Heart right ventricle (tissue), 16 donors: ENCODE data around the gene ENTREP1. TPM values are rescaled to one million over a fixed set of nuclear protein-coding genes. Genes with fewer than 3 reads are reported as not detected.
A peak's percentile ranks its signal among the peaks of the same experiment; 100 is the strongest.

ENCODE experiments used
- ATAC-seq, 8 donors: fragments of 200-7000 bp; cut with Tn5 transposase; one replicate each; pipeline ENCODE4 v1.9.1; 2020; ENCODE audit warnings: mild to moderate bottlenecking in 8 of 8, moderate library complexity in 8 of 8, moderate number of reproducible peaks in 1 of 8
- DNase-seq, 2 donors: peaks; one replicate each; pipeline ENCODE4 v3.0.0-alpha.2; 2020
- H3K27ac ChIP-seq, 10 donors: fragments of 200-600 bp; sonication (generic) in 2 of 10; one replicate each; pipeline versions ENCODE4 v1.5.0 to v1.8.0; 2020 to 2022; ENCODE audit warnings: mild to moderate bottlenecking in 3 of 10
- H3K27me3 ChIP-seq, 7 donors: fragments of 200-600 bp; one replicate each; pipeline ENCODE4 v1.8.0; 2021 to 2022; ENCODE audit warnings: mild to moderate bottlenecking in 2 of 7
- H3K36me3 ChIP-seq, 9 donors: fragments of 200-600 bp; sonication (generic) in 1 of 9; one replicate each; pipeline versions ENCODE4 v1.5.0 to v1.8.0; 2020 to 2022; ENCODE audit warnings: mild to moderate bottlenecking in 2 of 9
- H3K4me1 ChIP-seq, 9 donors: fragments of 200-600 bp; sonication (generic) in 1 of 9; one replicate each; pipeline versions ENCODE4 v1.5.0 to v1.8.0; 2020 to 2022; ENCODE audit warnings: mild to moderate bottlenecking in 4 of 9
- H3K4me3 ChIP-seq, 10 donors: fragments of 200-600 bp; sonication (generic) in 2 of 10; one replicate each; pipeline versions ENCODE4 v1.5.0 to v1.8.0; 2020 to 2022; ENCODE audit warnings: mild to moderate bottlenecking in 7 of 10, moderate library complexity in 2 of 10
- H3K9me3 ChIP-seq, 11 donors: fragments of 200-600 bp in 10 of 11; sonication (generic) in 2 of 11; one replicate each; pipeline versions ENCODE4 v1.5.0 to v1.8.0; 2013 to 2022; ENCODE audit warnings: mild to moderate bottlenecking in 2 of 11, control low read depth in 1 of 11, moderate library complexity in 1 of 11
- WGBS, 2 donors: extraction: QIAGEN DNeasy Blood & Tissue Kit; methylation state at CpG; one replicate each; pipeline ENCODE4 v1.1.7; 2013; ENCODE audit warnings: inconsistent platforms in 1 of 2; 5-methylcytosine and 5-hydroxymethylcytosine counted together
- intact Hi-C, 10 donors: fragments of 100-400 bp; cut with DNase I; formaldehyde crosslinking; loops; one replicate each; pipeline versions ENCODE4 v1.11.1 to v1.14.2; 2022
- polyA plus RNA-seq, 2 donors: library from polyadenylated mRNA; stranded (reverse); fragments of 200-250 nt; gene quantifications; one replicate each; pipeline ENCODE4 v1.2.3, GENCODE V29; 2013
- total RNA-seq, 10 donors: library from RNA; stranded (reverse); fragmentation: NEBNext Ultra II Directional in 3 of 10; extraction: Animal tissue kit (Norgen Biotek cat#: 25700) in 3 of 10; gene quantifications; one replicate each; pipeline versions ENCODE4 v1.2.1 to v1.2.4, GENCODE V29; 2021 to 2023
- TF ChIP-seq, protein P1 (sequence below), 9 donors: fragments of 200-600 bp; sonication (generic) in 2 of 9; IDR thresholded peaks; one replicate each; pipeline versions ENCODE4 v1.5.0 to v1.8.0; 2021 to 2022; ENCODE audit warnings: antibody characterized with exemption in 9 of 9, mild to moderate bottlenecking in 5 of 9, moderate library complexity in 1 of 9
- donor health status: Arrhythmogenic right ventricular cardiomyopathy.
- donor health status: ischemic (EF 13 %, LVEDD 7.1; RV severe dilation, severe dysfunction).
- donor health status: healthy with polysubstance abuse.
- donor health status: DM: no; HTN: yes; CAD: no.
- donor health status: DM: no; HTN: no; CAD: no.
- donor health status: ischemic (EF 25% LVEDD 6.9; RV normal size, moderate dysfunction).
- donor health status: ischemic (EF 25% LVEDD 5.7; RV mildly dilated, moderate dysfunction).
- donor health status: healthy.
- donor health status: DM: yes; HTN: yes; CAD: no.
- donor health status: Ischemic cardiomyopathy.
- donor health status: ischemic (EF 35%, LVEDD 5.7; RV mildly dilated, moderate dysfunction).
- donor health status: nonischemic (EF 11% LVEDD 7.7; RV severe dilation, severe dysfunction).
- donor health status: DM: yes; HTN: yes; CAD: no.
- donor health status: PGD.
- donor health status: ischemic (EF 29% LVEDD 5.4; RV normal size, mild dysfunction).
- donor health status: nonischemic (EF 23%, LVEDD 6.1; RV moderate dilation, normal function).

The ENTREP1 gene
- total and polyA plus RNA-seq, 12 donors, result 12.3 to 40.5 (median 26.6) TPM

DNA sequence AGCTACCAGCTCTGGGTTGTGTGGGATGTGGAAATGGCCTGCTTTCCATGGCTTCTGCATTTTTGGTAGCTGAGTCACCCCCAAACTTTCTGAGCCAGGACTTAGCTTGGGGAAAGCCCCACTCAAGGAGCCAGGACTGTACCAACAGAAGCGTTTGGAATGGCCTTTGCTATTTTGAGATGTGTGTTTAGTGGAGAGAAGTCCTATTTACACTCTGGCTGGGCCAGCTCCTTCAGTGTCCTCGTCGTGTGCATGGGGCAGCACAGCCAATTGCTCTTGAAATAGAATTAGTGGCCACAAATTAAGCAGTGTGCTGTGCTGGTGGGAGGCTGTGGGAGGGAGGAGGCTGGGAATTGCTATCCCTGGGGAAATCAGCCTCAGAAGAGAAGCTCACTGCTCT, 51.6 kb downstream of the ENTREP1 start:
- intact Hi-C loops, result loop anchor here in 4 of 10 donors (2.0 to 10.0 kb wide), 3 partner anchors 49 to 132 kb away; partner anchors contain the start of gene ENTREP1 (in 3 of the 4)
- peaks cover 11 to 71% (median 46%) of the 10 kb centered on the region in 9 donors for H3K4me1 ChIP-seq
- peak; percentile 70 to 90 (median 83) for ATAC-seq

DNA sequence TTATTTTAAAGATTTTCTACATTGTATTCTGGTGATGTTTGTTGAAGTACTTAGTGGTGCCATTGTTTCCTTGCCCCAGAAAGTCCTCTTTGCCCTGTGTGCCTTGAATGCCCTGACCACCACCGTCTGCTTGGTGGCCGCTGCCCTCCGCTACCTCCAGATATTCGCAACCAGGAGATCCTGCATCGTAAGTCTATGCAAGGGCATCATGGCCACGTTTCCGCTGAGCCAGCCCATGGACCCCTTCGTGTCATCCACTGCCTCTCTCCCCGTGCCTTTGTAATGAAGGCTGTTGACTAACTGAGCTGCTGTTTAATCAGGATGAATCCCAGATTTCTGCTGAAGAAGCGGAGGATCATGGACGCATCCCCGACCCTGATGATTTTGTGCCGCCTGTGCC, 52.3 kb downstream of the ENTREP1 start:
- Histone ChIP-seq H3K27me3 (no peaks in the 10 kb centered on the region), H3K9me3 (no peaks in the 10 kb centered on the region), H3K36me3 (peaks cover 0 to 7% (median 0%) of the 10 kb centered on the region in 9 donors), H3K4me1 (peaks cover 11 to 78% (median 44%) of the 10 kb centered on the region in 9 donors), H3K4me3 (no peak overlapping the region), H3K27ac (peak overlapping the region in 5 of 10 donors; percentile 45 to 87 (median 69))
- ATAC-seq (no peak), DNase-seq (no peak)
- WGBS, 2 donors, result 93 to 95% methylated on average over 13 of the region's 13 CpGs
- TF ChIP-seq, protein P1, sequence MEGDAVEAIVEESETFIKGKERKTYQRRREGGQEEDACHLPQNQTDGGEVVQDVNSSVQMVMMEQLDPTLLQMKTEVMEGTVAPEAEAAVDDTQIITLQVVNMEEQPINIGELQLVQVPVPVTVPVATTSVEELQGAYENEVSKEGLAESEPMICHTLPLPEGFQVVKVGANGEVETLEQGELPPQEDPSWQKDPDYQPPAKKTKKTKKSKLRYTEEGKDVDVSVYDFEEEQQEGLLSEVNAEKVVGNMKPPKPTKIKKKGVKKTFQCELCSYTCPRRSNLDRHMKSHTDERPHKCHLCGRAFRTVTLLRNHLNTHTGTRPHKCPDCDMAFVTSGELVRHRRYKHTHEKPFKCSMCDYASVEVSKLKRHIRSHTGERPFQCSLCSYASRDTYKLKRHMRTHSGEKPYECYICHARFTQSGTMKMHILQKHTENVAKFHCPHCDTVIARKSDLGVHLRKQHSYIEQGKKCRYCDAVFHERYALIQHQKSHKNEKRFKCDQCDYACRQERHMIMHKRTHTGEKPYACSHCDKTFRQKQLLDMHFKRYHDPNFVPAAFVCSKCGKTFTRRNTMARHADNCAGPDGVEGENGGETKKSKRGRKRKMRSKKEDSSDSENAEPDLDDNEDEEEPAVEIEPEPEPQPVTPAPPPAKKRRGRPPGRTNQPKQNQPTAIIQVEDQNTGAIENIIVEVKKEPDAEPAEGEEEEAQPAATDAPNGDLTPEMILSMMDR (IDR thresholded peaks at IDR 0.05), result no peak
- intact Hi-C loops, result loop anchor here in 4 of 10 donors (2.0 to 10.0 kb wide), 3 partner anchors 50 to 132 kb away; partner anchors contain the start of gene ENTREP1 (in 3 of the 4)

More for the DNA sequence above, 51.6 kb downstream of the ENTREP1 start:
- TF ChIP-seq, protein P1 (IDR thresholded peaks at IDR 0.05), result no peak
- H3K36me3 ChIP-seq, result peaks cover 0 to 10% (median 0%) of the 10 kb centered on the region in 9 donors
- no peak for DNase-seq
- WGBS, 2 donors, result 21 to 30% methylated on average over 3 of the region's 3 CpGs
- peak overlapping the region in 9 of 10 donors; percentile 43 to 87 (median 57) for H3K27ac ChIP-seq
- no peaks in the 10 kb centered on the region for H3K27me3 ChIP-seq
- H3K4me3 ChIP-seq, result no peak overlapping the region
- H3K9me3 ChIP-seq, result no peaks in the 10 kb centered on the region

DNA sequence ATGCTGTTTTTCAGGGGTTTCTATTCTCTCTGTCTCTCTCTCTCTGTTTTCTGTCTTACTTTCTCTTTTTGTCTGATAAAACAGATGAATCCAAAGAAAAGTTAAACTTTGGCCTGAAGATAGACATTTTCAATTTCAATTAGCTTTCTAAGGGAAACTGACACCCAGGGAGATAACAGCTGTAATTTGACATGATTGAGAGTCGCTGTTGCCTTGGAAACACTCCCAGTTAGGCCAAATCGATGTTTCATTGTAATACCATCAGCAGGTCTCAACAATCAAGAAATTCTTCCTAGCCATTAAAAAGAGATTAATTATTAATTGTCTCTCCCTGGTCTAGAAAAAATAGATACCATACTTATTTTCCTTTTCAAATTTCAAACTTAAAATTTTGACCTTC, 53.0 kb downstream of the ENTREP1 start:
- Histone ChIP-seq H3K4me3 (no peak overlapping the region), H3K4me1 (peaks cover 11 to 78% (median 44%) of the 10 kb centered on the region in 9 donors), H3K9me3 (no peaks in the 10 kb centered on the region), H3K27ac (peak overlapping the region in 5 of 10 donors; percentile 67 to 89 (median 84)), H3K27me3 (no peaks in the 10 kb centered on the region), H3K36me3 (peaks cover 0 to 7% (median 0%) of the 10 kb centered on the region in 9 donors)
- WGBS, 2 donors, result 63 to 83% methylated on average over 2 of the region's 2 CpGs
- intact Hi-C loops, result loop anchor here in 4 of 10 donors (2.0 to 10.0 kb wide), 3 partner anchors 51 to 133 kb away; partner anchors contain the start of gene ENTREP1 (in 3 of the 4)
- TF ChIP-seq, protein P1 (IDR thresholded peaks at IDR 0.05), result no peak
- no peak for ATAC-seq
- no peak for DNase-seq

DNA sequence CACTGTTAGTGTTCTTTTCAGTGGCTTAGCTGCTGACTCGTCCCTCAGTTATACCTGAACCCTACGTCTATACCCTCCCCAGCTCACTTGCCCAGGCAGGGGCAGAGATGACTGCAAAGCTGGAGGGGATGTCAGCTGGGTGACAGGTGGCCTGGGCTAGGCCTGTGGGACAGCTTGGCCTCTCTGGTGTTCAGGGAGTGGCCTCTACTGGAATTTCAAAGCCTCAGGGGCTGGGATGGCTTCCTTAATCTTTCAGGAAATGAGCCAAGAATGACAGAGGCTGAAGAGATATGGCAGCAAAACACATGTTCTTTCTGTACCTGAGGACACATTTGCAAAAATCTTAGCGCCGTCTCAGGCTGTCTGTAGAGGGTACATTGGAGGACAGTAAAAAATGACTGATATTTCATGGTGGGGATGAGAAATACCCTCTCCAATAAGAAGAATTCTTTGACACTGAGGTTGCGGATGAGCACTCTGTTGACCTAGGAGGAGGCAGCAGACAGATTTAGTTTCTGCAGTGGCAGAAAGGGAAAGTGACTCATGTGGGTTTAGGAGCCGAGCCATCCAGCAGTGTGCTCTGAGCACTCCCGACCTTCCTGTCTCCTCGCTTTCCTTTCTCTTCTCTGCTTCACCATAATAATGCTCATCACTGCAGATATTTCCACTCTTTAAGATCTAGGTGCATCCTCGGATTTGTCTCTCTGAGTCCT, 54.4 kb downstream of the ENTREP1 start:
- intact Hi-C loops, result loop anchor here in 3 of 10 donors (5.0 to 10.0 kb wide), 2 partner anchors 52 to 135 kb away; partner anchors contain the start of gene ENTREP1 (in 2 of the 3)
- peaks cover 11 to 76% (median 44%) of the 10 kb centered on the region in 9 donors for H3K4me1 ChIP-seq
- peak overlapping the region; percentile 42 to 89 (median 68) for H3K27ac ChIP-seq
- TF ChIP-seq, protein P1 (IDR thresholded peaks at IDR 0.05), result no peak
- H3K27me3 ChIP-seq, result no peaks in the 10 kb centered on the region
- 28 to 35% methylated on average over 9 of the region's 9 CpGs for WGBS, 2 donors
- H3K36me3 ChIP-seq, result peaks cover 0 to 16% (median 0%) of the 10 kb centered on the region in 9 donors
- H3K4me3 ChIP-seq, result no peak overlapping the region
- DNase-seq (peak in 1 of 2 donors; percentile 53), ATAC-seq (peak; percentile 70 to 92 (median 89))
- H3K9me3 ChIP-seq, result no peaks in the 10 kb centered on the region
